Rectal smooth muscle tissue (tissue), 1 donor: ENCODE measurements around the gene RAG1.

Experiments
- H3K27ac ChIP-seq: one replicate; pipeline ENCODE4 v1.7.0; 2013; ENCODE audit warnings: low read depth, low read length, inconsistent platforms
- H3K27me3 ChIP-seq: one replicate; pipeline ENCODE4 v1.7.0; 2013; ENCODE audit warnings: low read length; ENCODE audit not compliant: control insufficient read depth, insufficient read depth
- H3K36me3 ChIP-seq: one replicate; pipeline ENCODE4 v1.7.0; 2013; ENCODE audit warnings: low read length; ENCODE audit not compliant: control insufficient read depth, insufficient read depth
- H3K4me1 ChIP-seq: one replicate; pipeline ENCODE4 v1.7.0; 2013; ENCODE audit warnings: low read length; ENCODE audit not compliant: control insufficient read depth, insufficient read depth
- H3K4me3 ChIP-seq: one replicate; pipeline ENCODE4 v1.7.0; 2013; ENCODE audit warnings: low read length
- H3K9ac ChIP-seq: one replicate; pipeline ENCODE4 v1.7.0; 2013; ENCODE audit warnings: low read length

Gene RAG1

GRCh38 chr11:36619502-36619901 lies 51.7 kb downstream of the RAG1 start:
- no peak overlapping the region for H3K9ac ChIP-seq
- no peaks in the 10 kb centered on the region for H3K36me3 ChIP-seq

GRCh38 chr11:36620246-36620645 lies 52.4 kb downstream of the RAG1 start:
- peaks cover 14% of the 10 kb centered on the region for H3K4me1 ChIP-seq
- H3K9ac ChIP-seq, result no peak overlapping the region
- H3K4me3 ChIP-seq, result no peak overlapping the region
- H3K27me3 ChIP-seq, result no peaks in the 10 kb centered on the region
- no peaks in the 10 kb centered on the region for H3K36me3 ChIP-seq
- H3K27ac ChIP-seq, result no peak overlapping the region

More at GRCh38 chr11:36619502-36619901, 51.7 kb downstream of the RAG1 start:
- Histone ChIP-seq H3K27me3 (no peaks in the 10 kb centered on the region), H3K27ac (peak overlapping the region; percentile 30), H3K4me1 (peaks cover 14% of the 10 kb centered on the region), H3K4me3 (peak overlapping the region; percentile 48)

GRCh38 chr11:36622431-36623136 lies 54.8 kb downstream of the RAG1 start:
- Histone ChIP-seq H3K4me1 (peaks cover 16% of the 10 kb centered on the region), H3K9ac (no peak overlapping the region), H3K27me3 (no peaks in the 10 kb centered on the region), H3K36me3 (no peaks in the 10 kb centered on the region), H3K27ac (no peak overlapping the region), H3K4me3 (no peak overlapping the region)

DNA sequence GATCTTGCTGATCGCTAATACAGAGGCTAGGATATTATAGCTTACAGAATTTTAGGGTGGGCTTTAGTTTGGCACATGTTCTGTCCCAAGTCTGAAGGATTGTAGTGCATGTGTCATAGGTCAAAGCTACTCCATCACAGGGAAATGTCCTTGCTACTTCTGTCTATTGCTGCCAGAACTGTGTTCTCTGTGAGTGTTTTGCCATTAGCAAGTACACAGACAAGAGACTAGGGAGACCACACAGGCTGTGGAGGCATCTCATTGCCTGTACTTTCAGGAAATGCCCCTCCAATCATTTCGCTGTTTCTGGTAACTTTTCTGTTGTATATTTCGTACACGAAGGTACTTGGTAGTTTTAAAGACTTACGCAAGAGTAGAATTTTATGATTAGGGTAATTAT lies 55.7 kb downstream of the RAG1 start:
- no peak overlapping the region for H3K27ac ChIP-seq

DNA sequence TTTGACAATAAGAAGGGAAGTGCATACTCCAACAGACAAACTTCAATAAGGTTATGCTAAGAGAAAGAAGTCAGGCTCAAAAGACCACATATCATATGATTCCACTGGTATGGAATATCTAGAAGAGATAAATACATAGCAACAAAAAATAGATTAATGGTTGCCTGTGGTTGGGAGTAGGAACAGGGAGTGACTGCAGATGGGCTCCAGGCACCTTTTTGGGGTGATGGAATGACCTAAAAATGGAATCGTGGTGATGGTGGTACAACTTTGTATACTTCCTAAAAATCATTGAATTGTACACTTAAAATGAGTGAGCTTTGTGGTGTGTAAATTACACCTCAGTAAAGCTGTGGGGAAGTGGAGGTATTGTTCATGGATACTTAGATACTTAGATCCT lies 59.2 kb downstream of the RAG1 start:
- Histone ChIP-seq H3K4me1 (peaks cover 20% of the 10 kb centered on the region), H3K27me3 (no peaks in the 10 kb centered on the region), H3K27ac (no peak overlapping the region), H3K36me3 (no peaks in the 10 kb centered on the region), H3K4me3 (no peak overlapping the region), H3K9ac (no peak overlapping the region)

More for the DNA sequence above, 55.7 kb downstream of the RAG1 start:
- Histone ChIP-seq H3K27me3 (no peaks in the 10 kb centered on the region), H3K36me3 (no peaks in the 10 kb centered on the region), H3K4me1 (peaks cover 17% of the 10 kb centered on the region), H3K4me3 (no peak overlapping the region), H3K9ac (no peak overlapping the region)

- Histone ChIP-seq H3K9ac (no peak overlapping the region), H3K4me1 (peaks cover 19% of the 10 kb centered on the region), H3K4me3 (no peak overlapping the region), H3K27me3 (no peaks in the 10 kb centered on the region), H3K27ac (no peak overlapping the region), H3K36me3 (no peaks in the 10 kb centered on the region)
Measured at GRCh38 chr11:36627471-36627870, 59.7 kb downstream of the RAG1 start.

DNA sequence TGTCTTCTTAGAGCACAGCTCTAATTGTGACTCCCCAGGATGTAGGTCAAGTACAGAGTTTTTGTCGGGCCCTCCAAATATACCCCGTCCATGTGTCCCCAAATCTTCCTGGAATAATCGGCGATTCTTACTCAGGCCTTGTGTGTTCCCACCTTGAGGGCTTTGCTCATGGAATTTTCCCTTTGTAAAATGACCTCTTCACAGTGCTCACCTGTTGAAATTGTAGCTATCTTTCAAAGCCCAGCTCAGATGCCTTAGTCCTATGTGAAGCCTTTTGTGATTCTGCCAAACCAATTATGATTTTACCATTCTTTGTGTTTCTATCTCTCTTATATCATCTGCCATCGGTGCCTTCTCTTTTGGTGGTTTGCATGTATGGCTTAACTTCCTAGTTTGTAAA lies 60.3 kb downstream of the RAG1 start:
- Histone ChIP-seq H3K27ac (no peak overlapping the region), H3K9ac (no peak overlapping the region), H3K4me1 (peaks cover 18% of the 10 kb centered on the region)

GRCh38 chr11:36628765-36629244 lies 61.0 kb downstream of the RAG1 start:
- Histone ChIP-seq H3K27ac (peak overlapping the region; percentile 27), H3K4me3 (no peak overlapping the region)

More for the DNA sequence above, 60.3 kb downstream of the RAG1 start:
- Histone ChIP-seq H3K27me3 (no peaks in the 10 kb centered on the region), H3K4me3 (no peak overlapping the region), H3K36me3 (no peaks in the 10 kb centered on the region)

More at GRCh38 chr11:36628765-36629244, 61.0 kb downstream of the RAG1 start:
- Histone ChIP-seq H3K27me3 (no peaks in the 10 kb centered on the region), H3K9ac (no peak overlapping the region), H3K36me3 (no peaks in the 10 kb centered on the region), H3K4me1 (peaks cover 18% of the 10 kb centered on the region)
